ENCODE measurements around the gene TMEM170A.
"Not testable (repeated sequence)": the region's sequence is repeated elsewhere in the genome, so short reads cannot be mapped to it uniquely, and the experiment has no call there.

TMEM170A gene

GRCh38 chr16:75464122-75464918, at the start of gene TMEM170A:
Gene TMEM170A, minus strand, starts transcription at chr16:75464689. Its CDS starts 89 bp downstream, at chr16:75464600.
- in situ Hi-C loops (cut with MboI; ENCODE audit: low sequenced_read_pairs) = no loop called here

GRCh38 chr16:75506574-75506973, 42.1 kb upstream of the TMEM170A start:
- in situ Hi-C loops (cut with MboI; ENCODE audit: low sequenced_read_pairs) = no loop called here

GRCh38 chr16:75506107-75506506, 41.6 kb upstream of the TMEM170A start:
- in situ Hi-C loops (cut with MboI; ENCODE audit: low sequenced_read_pairs) = no loop called here

GRCh38 chr16:75503801-75504200, 39.3 kb upstream of the TMEM170A start:
- in situ Hi-C loops (cut with MboI; ENCODE audit: low sequenced_read_pairs) = no loop called here

GRCh38 chr16:75502916-75503605, 38.6 kb upstream of the TMEM170A start:
- in situ Hi-C loops (cut with MboI; ENCODE audit: low sequenced_read_pairs) = no loop called here

- in situ Hi-C loops (cut with MboI; ENCODE audit: low sequenced_read_pairs) = not testable (repeated sequence)
These were observed 37.3 kb upstream of the TMEM170A start for GRCh38 chr16:75501820-75502219.

GRCh38 chr16:75501359-75501758, 36.9 kb upstream of the TMEM170A start:
- in situ Hi-C loops (cut with MboI; ENCODE audit: low sequenced_read_pairs) = no loop called here

- in situ Hi-C loops (cut with MboI; ENCODE audit: low sequenced_read_pairs) = not testable (repeated sequence)
These were observed 34.3 kb upstream of the TMEM170A start for GRCh38 chr16:75498605-75499322.

GRCh38 chr16:75497558-75497957, 33.1 kb upstream of the TMEM170A start:
- in situ Hi-C loops (cut with MboI; ENCODE audit: low sequenced_read_pairs) = no loop called here

- in situ Hi-C loops (cut with MboI; ENCODE audit: low sequenced_read_pairs) = no loop called here
These were observed 30.7 kb upstream of the TMEM170A start, which contains the start of gene CHST6 for GRCh38 chr16:75495076-75495674. Gene CHST6, minus strand, starts transcription at chr16:75495441. Its CDS starts 15,613 bp downstream, at chr16:75479828.

- in situ Hi-C loops (cut with MboI; ENCODE audit: low sequenced_read_pairs) = no loop called here
These were observed 30.2 kb upstream of the TMEM170A start for GRCh38 chr16:75494661-75495075.

GRCh38 chr16:75494184-75494583, 29.7 kb upstream of the TMEM170A start:
- in situ Hi-C loops (cut with MboI; ENCODE audit: low sequenced_read_pairs) = no loop called here

GRCh38 chr16:75491876-75492275, 27.4 kb upstream of the TMEM170A start:
- in situ Hi-C loops (cut with MboI; ENCODE audit: low sequenced_read_pairs) = no loop called here

GRCh38 chr16:75488322-75488721, 23.8 kb upstream of the TMEM170A start:
- in situ Hi-C loops (cut with MboI; ENCODE audit: low sequenced_read_pairs) = no loop called here

GRCh38 chr16:75486676-75487313, 22.3 kb upstream of the TMEM170A start:
- in situ Hi-C loops (cut with MboI; ENCODE audit: low sequenced_read_pairs) = no loop called here

- in situ Hi-C loops (cut with MboI; ENCODE audit: low sequenced_read_pairs) = no loop called here
These were observed 21.7 kb upstream of the TMEM170A start for GRCh38 chr16:75486014-75486675.

GRCh38 chr16:75485230-75486013, 20.9 kb upstream of the TMEM170A start:
- in situ Hi-C loops (cut with MboI; ENCODE audit: low sequenced_read_pairs) = no loop called here

GRCh38 chr16:75483222-75483621, 18.7 kb upstream of the TMEM170A start:
- in situ Hi-C loops (cut with MboI; ENCODE audit: low sequenced_read_pairs) = no loop called here
